GM12891 (cell line): Measurements from ENCODE around the gene TAS1R2.

Source experiments
- PAX5 ChIP-seq: IDR thresholded peaks from 2 replicates; pipeline ENCODE4 v1.6.1; 2011; ENCODE audit warnings: low read length, moderate library complexity, mild to moderate bottlenecking; ENCODE audit not compliant: insufficient read depth, severe bottlenecking
- POLR2A ChIP-seq: IDR thresholded peaks from 2 replicates; pipeline ENCODE4 v1.6.1; 2011; ENCODE audit warnings: low read depth, low read length, control low read depth
- POLR2AphosphoS5 ChIP-seq: IDR thresholded peaks from 2 replicates; pipeline ENCODE4 v1.6.1; 2011; ENCODE audit warnings: low read depth, low read length, control low read depth
- SPI1 ChIP-seq: IDR thresholded peaks from 2 replicates; pipeline ENCODE4 v1.6.1; 2011; ENCODE audit warnings: low read depth, low read length, control low read depth
- TAF1 ChIP-seq: IDR thresholded peaks from 2 replicates; pipeline ENCODE4 v1.6.1; 2011; ENCODE audit warnings: low read depth, low read length, control low read depth

- TF ChIP-seq POLR2AphosphoS5 = no peak
- TF ChIP-seq POLR2A = no peak
- no peak for TF ChIP-seq PAX5
- no peak for TF ChIP-seq TAF1
- TF ChIP-seq SPI1 = no peak
Observed at GRCh38 chr1:18885311-18886002, 26.0 kb upstream of the TAS1R2 start.
